ENCODE data around the gene GLOD5. TPM values are rescaled to one million over a fixed set of nuclear protein-coding genes. Genes with fewer than 3 reads are reported as not detected.

Gene GLOD5
- total and polyA plus RNA-seq, 9 of the 15 experiments (the other 6 are each of a cell fraction or from before 2014, with no cell fraction given), result 0.27 to 4.4 (median 2.2) TPM

DNA sequence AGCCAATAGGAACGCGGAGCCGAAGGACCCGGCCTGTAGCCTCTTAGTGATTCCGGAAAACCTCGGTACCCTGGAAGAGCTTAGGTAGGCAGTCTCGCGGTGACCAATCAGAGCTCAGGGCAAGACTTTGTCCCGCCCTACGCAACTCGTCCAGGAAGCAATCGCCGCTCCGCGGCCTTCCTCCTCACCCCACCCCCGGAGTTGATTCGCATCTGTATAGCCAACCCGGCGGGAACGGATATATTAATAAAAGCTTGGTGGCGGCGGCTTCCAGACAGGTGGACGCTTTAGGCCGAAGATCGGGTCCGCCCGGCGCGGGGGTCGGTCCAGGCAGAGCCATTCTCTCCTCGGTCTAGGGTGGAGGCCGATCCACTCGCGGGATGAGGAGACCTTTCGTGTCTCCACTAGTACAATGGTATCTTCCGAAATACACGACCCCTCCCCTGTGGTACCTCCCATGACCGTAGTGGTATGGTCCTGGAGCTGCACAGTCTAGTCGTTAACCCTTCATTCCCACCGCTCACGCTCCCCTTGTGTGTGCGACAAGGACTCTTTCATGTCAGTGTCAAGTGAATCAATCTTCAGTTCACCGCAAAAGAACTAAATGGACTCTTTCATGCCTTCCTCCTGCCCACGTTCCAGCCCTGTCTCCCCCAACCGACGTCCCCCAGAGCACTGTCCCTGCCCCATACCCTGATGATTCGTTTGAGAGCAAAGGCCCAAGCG is 24.2 kb upstream of the GLOD5 start (continued):
- peak; percentile 56 for TF ChIP-seq HMBOX1 (IDR thresholded peaks at IDR 0.05)
- TF ChIP-seq ZNF77 (CRISPR knock-in tag; IDR thresholded peaks at IDR 0.05), result no peak
- TF ChIP-seq SUPT5H (IDR thresholded peaks at IDR 0.05), result peak; percentile 78
- TF ChIP-seq CREB3 (tag; conservative IDR thresholded peaks at IDR 0.05; ENCODE audit: low read depth), result no peak
- peak; percentile 57 to 66; a peak in 3 of 4 replicates for TF ChIP-seq MAZ (CRISPR knock-in tag; conservative IDR thresholded peaks at IDR 0.05 in 1 of 2, IDR thresholded peaks at IDR 0.05 in 1 of 2)
- TF ChIP-seq TBP (optimal IDR thresholded peaks at IDR 0.05; ENCODE audit: low read depth, low read length), result peak; percentile 66
- peak; percentile 56; the same call in 1 of the 2 replicates for TF ChIP-seq C11orf30 (IDR thresholded peaks at IDR 0.05; ENCODE audit: low read depth)
- peak; percentile 68 for TF ChIP-seq ELF2 (CRISPR knock-in tag; IDR thresholded peaks at IDR 0.05)
- TF ChIP-seq POLR2H (tag; IDR thresholded peaks at IDR 0.05; ENCODE audit: low read depth), result peak; percentile 75; the same call in 1 of the 2 replicates
- TF ChIP-seq FOS (IDR thresholded peaks at IDR 0.05; ENCODE audit: extremely low read depth, insufficient read length), result peak; percentile 94
- peak; percentile 33 to 67; a peak in 3 of 4 replicates for TF ChIP-seq MLLT1 (IDR thresholded peaks at IDR 0.05)
- TF ChIP-seq POLR2A (conservative IDR thresholded peaks at IDR 0.05), result peak; percentile 86
- TF ChIP-seq, protein P1, sequence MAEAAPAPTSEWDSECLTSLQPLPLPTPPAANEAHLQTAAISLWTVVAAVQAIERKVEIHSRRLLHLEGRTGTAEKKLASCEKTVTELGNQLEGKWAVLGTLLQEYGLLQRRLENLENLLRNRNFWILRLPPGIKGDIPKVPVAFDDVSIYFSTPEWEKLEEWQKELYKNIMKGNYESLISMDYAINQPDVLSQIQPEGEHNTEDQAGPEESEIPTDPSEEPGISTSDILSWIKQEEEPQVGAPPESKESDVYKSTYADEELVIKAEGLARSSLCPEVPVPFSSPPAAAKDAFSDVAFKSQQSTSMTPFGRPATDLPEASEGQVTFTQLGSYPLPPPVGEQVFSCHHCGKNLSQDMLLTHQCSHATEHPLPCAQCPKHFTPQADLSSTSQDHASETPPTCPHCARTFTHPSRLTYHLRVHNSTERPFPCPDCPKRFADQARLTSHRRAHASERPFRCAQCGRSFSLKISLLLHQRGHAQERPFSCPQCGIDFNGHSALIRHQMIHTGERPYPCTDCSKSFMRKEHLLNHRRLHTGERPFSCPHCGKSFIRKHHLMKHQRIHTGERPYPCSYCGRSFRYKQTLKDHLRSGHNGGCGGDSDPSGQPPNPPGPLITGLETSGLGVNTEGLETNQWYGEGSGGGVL (CRISPR knock-in tag; IDR thresholded peaks at IDR 0.05), result no peak
- no peak for TF ChIP-seq RBBP5 (IDR thresholded peaks at IDR 0.05; ENCODE audit: borderline replicate concordance, insufficient read depth, low read length, poor library complexity, severe bottlenecking)
- no peak for TF ChIP-seq POLR2AphosphoS2 (IDR thresholded peaks at IDR 0.05; ENCODE audit: low read length)
- TF ChIP-seq NKRF (IDR thresholded peaks at IDR 0.05; ENCODE audit: borderline replicate concordance), result no peak
